ENCODE data around the gene KDM2B.

KDM2B gene

GRCh38 chr12:121611306-121611705, 30.5 kb upstream of the KDM2B start:
- H4K20me1 ChIP-seq (ENCODE audit: control insufficient read depth, insufficient read depth, low read depth, low read length) = no peaks in the 10 kb centered on the region
- H3K27me3 ChIP-seq (ENCODE audit: control insufficient read depth, low read length) = peaks cover 5% of the 10 kb centered on the region; the same call in 1 of the 2 replicates
- peaks cover 26% of the 10 kb centered on the region for H3K4me1 ChIP-seq (ENCODE audit: control insufficient read depth, low read length)
- no peaks in the 10 kb centered on the region for H3K36me3 ChIP-seq (ENCODE audit: control insufficient read depth, low read length)
- no peak overlapping the region for H3K4me2 ChIP-seq (ENCODE audit: low read length)
- no peak overlapping the region for H3K27ac ChIP-seq (ENCODE audit: low read depth, low read length)
- TF ChIP-seq, protein P1, sequence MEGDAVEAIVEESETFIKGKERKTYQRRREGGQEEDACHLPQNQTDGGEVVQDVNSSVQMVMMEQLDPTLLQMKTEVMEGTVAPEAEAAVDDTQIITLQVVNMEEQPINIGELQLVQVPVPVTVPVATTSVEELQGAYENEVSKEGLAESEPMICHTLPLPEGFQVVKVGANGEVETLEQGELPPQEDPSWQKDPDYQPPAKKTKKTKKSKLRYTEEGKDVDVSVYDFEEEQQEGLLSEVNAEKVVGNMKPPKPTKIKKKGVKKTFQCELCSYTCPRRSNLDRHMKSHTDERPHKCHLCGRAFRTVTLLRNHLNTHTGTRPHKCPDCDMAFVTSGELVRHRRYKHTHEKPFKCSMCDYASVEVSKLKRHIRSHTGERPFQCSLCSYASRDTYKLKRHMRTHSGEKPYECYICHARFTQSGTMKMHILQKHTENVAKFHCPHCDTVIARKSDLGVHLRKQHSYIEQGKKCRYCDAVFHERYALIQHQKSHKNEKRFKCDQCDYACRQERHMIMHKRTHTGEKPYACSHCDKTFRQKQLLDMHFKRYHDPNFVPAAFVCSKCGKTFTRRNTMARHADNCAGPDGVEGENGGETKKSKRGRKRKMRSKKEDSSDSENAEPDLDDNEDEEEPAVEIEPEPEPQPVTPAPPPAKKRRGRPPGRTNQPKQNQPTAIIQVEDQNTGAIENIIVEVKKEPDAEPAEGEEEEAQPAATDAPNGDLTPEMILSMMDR (IDR thresholded peaks at IDR 0.05; ENCODE audit: low read depth, low read length, poor library complexity, severe bottlenecking) = no peak
- TF ChIP-seq EZH2phosphoT487 (IDR thresholded peaks at IDR 0.05; ENCODE audit: borderline replicate concordance, low read length) = no peak
- peaks cover 6% of the 10 kb centered on the region; the same call in 1 of the 2 replicates for H3F3A ChIP-seq (ENCODE audit: control insufficient read depth, insufficient read depth)
- no peaks in the 10 kb centered on the region for H3K9me2 ChIP-seq (replicated peaks; ENCODE audit: control insufficient read depth, low read length)
- no peak overlapping the region for H3K4me3 ChIP-seq (ENCODE audit: low read length)
- H3K79me2 ChIP-seq (ENCODE audit: control insufficient read depth, low read length) = no peaks in the 10 kb centered on the region
- no peaks in the 10 kb centered on the region for H3K9me3 ChIP-seq (ENCODE audit: control insufficient read depth, insufficient read depth, low read length)

DNA sequence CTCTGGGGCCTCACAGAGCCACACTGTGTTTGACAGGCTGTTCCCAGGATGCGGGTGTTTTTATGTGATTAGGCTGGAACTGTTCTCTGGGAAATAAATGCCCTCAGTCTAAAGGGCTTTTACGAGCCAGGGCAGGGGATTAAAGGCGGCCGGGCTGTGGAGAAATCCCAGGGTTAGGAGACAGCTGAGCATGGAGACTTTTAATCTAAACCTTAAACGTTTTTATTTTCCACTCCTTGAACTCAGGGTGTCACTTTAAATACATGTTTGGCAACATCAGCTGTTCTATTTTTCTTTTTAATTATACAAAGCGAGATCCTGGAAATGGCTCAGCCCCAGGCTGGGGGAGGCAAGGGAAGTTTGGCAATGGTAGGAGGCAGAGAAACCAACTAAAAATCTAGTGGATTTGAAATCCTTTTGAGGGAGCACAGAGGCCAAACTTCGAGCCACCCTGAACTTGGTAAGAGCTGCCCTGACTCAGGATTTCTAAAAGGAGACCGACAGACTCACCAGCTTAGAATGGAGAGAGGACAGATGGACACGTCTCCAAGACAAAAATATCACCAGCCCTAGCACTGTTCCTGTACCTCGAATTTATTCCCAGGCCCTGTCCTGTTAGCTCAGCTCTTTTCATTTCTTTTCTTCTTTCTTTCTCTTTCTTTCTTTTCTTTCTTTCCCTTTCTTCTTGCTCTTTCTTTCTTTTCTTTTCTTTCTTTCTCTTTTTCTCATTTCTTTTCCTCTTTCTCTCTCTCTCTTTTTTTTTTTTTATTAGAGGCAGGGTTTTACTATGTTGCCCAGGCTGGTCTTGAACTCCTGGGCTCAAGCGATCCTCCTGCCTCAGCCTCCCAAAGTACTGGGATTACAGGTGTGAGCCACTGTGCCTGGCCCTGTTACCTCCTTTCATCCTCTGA, 29.7 kb upstream of the KDM2B start:
- H3K9me3 ChIP-seq (ENCODE audit: control insufficient read depth, insufficient read depth, low read length) = no peaks in the 10 kb centered on the region
- peak overlapping the region; percentile 24; the same call in 1 of the 2 replicates for H3K4me2 ChIP-seq (ENCODE audit: low read length)
- TF ChIP-seq, protein P1 (IDR thresholded peaks at IDR 0.05; ENCODE audit: low read depth, low read length, poor library complexity, severe bottlenecking) = no peak
- TF ChIP-seq EZH2phosphoT487 (IDR thresholded peaks at IDR 0.05; ENCODE audit: borderline replicate concordance, low read length) = no peak
- H3K36me3 ChIP-seq (ENCODE audit: control insufficient read depth, low read length) = no peaks in the 10 kb centered on the region
- H4K20me1 ChIP-seq (ENCODE audit: control insufficient read depth, insufficient read depth, low read depth, low read length) = no peaks in the 10 kb centered on the region
- H3K27me3 ChIP-seq (ENCODE audit: control insufficient read depth, low read length) = peaks cover 5% of the 10 kb centered on the region; the same call in 1 of the 2 replicates
- no peaks in the 10 kb centered on the region for H3K79me2 ChIP-seq (ENCODE audit: control insufficient read depth, low read length)
- no peak overlapping the region for H3K4me3 ChIP-seq (ENCODE audit: low read length)
- H3F3A ChIP-seq (ENCODE audit: control insufficient read depth, insufficient read depth) = peaks cover 6% of the 10 kb centered on the region; the same call in 1 of the 2 replicates
- no peaks in the 10 kb centered on the region for H3K9me2 ChIP-seq (replicated peaks; ENCODE audit: control insufficient read depth, low read length)
- no peak overlapping the region for H3K27ac ChIP-seq (ENCODE audit: low read depth, low read length)
- peaks cover 26% of the 10 kb centered on the region for H3K4me1 ChIP-seq (ENCODE audit: control insufficient read depth, low read length)

DNA sequence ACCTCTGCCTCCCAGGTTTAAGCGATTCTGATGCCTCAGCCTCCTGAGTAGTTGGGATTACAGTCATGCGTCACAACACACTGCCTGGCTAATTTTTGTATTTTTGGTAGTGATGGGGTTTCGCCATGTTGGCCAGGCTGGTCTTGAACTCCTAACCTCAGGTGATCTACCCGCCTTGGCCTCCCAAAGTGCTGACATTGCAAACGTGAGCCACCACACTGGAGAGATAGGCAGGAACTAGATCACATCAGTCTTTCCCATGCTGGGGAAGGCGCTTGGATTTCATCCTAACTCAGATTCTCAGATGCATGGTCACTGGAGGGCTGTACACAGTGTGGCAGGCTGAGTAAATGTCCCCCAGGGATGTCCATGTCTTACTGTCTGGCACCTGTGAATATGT, 27.5 kb upstream of the KDM2B start:
- no peak for TF ChIP-seq EZH2phosphoT487 (IDR thresholded peaks at IDR 0.05; ENCODE audit: borderline replicate concordance, low read length)
- TF ChIP-seq, protein P1 (IDR thresholded peaks at IDR 0.05; ENCODE audit: low read depth, low read length, poor library complexity, severe bottlenecking) = no peak
- no peaks in the 10 kb centered on the region for H3K9me3 ChIP-seq (ENCODE audit: control insufficient read depth, insufficient read depth, low read length)
- no peak overlapping the region for H3K4me2 ChIP-seq (ENCODE audit: low read length)
- H3K79me2 ChIP-seq (ENCODE audit: control insufficient read depth, low read length) = no peaks in the 10 kb centered on the region
- H3K4me1 ChIP-seq (ENCODE audit: control insufficient read depth, low read length) = peaks cover 15% of the 10 kb centered on the region
- peaks cover 5% of the 10 kb centered on the region; the same call in 1 of the 2 replicates for H3K27me3 ChIP-seq (ENCODE audit: control insufficient read depth, low read length)
- H3K9me2 ChIP-seq (replicated peaks; ENCODE audit: control insufficient read depth, low read length) = no peaks in the 10 kb centered on the region
- no peaks in the 10 kb centered on the region for H3K36me3 ChIP-seq (ENCODE audit: control insufficient read depth, low read length)
- H3K4me3 ChIP-seq (ENCODE audit: low read length) = no peak overlapping the region
- H3F3A ChIP-seq (ENCODE audit: control insufficient read depth, insufficient read depth) = peaks cover 9% of the 10 kb centered on the region; the same call in 1 of the 2 replicates
- H4K20me1 ChIP-seq (ENCODE audit: control insufficient read depth, insufficient read depth, low read depth, low read length) = no peaks in the 10 kb centered on the region
- H3K27ac ChIP-seq (ENCODE audit: low read depth, low read length) = no peak overlapping the region

All from DOHH2 (cell line).